NCI-H187 treated with DMSO at 0.1 percent for 48 hours (cell line): Measurements from ENCODE around the gene NOCT.
"Not testable (repeated sequence)": the region's sequence is repeated elsewhere in the genome, so short reads cannot be mapped to it uniquely, and the experiment has no call there.

Experiments
- DNase-seq: peaks from one replicate; lab custom pipeline; 2025; lab: John Stamatoyannopoulos, UW

The NOCT gene

DNA sequence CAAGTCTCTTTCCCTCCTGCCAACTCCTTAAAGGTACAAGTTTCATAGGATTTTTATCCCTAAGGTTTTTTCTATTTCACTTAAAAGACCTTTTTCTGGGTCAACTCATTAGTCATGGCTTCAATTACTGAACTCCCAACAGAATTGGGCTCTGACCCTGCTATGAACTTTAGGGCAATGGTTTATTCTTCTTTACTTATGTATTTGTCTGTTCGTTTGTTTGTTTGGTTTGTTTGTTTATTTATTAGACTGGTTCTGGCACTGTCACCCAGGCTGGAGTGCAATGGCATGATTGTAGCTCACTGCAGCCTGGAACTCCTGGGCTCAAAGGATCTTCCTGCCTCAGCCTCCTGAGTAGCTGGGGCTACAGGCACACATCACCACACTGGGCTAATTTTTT lies 5.9 kb upstream of the NOCT start:
- DNase-seq, result no peak

GRCh38 chr4:139011225-139011950 lies 4.2 kb upstream of the NOCT start:
- DNase-seq, result no peak

DNA sequence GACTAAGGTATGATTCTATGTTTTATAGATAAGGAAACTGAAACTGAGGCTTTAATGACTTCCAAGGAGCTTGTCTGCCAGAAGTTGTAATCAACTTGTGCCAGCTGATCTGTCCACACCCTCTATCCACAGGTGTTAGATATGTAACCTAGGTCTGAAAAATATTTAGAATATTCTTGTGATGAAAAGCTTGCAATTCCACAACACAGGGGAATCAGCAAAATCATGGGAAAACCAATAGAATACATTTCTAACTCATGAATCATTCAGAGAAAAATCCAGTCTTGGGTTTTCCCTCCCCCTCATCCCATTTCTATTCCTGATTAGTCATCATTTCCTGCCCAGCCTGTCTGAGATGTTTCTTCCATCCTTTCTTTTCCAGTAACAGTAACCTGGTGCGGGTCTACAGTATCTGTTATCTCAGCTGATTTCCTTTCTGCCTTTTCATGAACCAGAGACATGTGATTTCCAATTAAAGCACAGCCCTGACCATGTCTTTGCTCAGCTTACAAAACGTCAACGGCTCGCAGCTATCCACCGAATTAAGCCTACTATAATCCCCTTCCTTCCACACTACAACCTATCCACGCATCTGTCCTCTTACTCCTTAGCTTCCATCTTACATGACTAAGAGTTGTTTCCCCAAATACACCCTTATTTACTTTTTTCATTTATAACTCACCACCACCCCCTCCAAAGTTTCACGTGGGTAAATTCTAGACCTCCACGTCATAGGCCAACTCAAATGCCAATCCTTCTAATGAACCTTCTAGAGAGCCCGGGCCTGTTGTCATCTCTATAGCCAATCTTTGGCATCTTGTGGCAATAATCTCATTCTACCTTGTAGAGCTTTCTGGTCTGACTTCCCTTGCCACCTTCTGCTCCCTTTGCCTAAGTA lies 961 bp upstream of the NOCT start:
- no peak for DNase-seq

- no peak for DNase-seq
These were observed 429 bp downstream of the NOCT start for GRCh38 chr4:139015948-139016471.

GRCh38 chr4:139017861-139018260 lies 2.3 kb downstream of the NOCT start:
- DNase-seq, result no peak

GRCh38 chr4:139018501-139018900 lies 2.9 kb downstream of the NOCT start:
- no peak for DNase-seq

- DNase-seq, result no peak
These were observed 3.6 kb downstream of the NOCT start for GRCh38 chr4:139018971-139019758.

DNA sequence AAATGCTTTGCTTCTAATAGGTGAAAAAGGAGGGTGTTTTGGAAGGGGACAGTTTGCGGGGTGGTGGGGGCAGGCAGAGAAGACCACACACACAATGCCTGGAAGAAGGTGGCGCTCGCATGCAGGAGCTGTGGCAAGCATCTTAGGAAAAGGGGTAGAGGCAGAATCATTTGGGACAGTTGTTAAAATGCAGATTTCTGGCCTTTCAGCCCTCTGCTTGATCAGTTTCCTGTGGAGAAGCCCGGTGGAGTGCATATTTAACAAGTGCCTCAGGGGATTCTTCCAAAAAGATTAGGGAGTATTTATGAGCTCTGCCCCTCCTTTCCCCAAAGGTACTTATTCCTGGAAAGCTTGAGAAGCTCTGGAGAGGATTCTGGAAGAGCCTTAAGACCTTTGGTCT lies 4.8 kb downstream of the NOCT start:
- DNase-seq, result no peak

- not testable (repeated sequence) for DNase-seq
These were observed 5.5 kb downstream of the NOCT start for GRCh38 chr4:139021071-139021470.

DNA sequence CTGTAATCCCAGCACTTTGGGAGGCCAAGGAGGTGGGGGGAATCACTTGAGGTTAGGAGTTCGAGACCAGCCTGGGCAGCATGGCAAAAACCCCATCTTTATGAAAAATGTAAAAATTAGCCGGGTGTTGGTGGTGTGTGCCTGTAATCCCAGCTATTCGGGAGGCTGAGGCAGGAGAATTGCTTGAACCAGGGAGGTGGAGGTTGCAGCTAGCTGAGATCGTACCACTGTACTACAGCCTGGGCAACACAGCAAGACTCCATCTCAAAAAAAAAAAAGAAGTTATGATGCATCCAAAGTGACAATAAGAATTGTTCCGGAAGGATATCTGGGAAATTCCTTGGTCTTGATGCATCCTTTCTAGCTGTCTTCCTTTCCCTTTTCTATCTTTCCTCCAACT lies 7.3 kb downstream of the NOCT start:
- no peak for DNase-seq

- DNase-seq, result no peak
These were observed 9.1 kb downstream of the NOCT start for GRCh38 chr4:139024686-139025085.

DNA sequence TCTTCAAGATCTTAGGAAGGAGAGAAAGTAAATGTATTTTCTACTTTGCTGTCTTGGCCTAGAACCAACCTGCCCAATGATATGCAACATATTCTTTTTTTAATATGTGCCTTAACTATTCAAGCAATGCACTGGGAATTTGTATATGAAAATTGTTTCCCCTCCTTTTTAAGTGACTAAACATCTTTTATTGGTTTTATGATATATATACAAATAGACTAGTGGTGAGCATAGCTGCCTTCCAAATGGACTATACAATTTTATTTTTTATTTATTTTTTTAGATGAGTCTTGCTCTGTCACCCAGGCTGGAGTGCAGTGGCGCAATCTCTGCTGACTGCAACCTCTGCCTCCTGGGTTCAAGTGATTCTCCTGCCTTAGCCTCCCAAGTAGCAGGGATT lies 10.3 kb downstream of the NOCT start:
- DNase-seq, result no peak

- no peak for DNase-seq
These were observed 12.2 kb downstream of the NOCT start for GRCh38 chr4:139027776-139028175.

DNA sequence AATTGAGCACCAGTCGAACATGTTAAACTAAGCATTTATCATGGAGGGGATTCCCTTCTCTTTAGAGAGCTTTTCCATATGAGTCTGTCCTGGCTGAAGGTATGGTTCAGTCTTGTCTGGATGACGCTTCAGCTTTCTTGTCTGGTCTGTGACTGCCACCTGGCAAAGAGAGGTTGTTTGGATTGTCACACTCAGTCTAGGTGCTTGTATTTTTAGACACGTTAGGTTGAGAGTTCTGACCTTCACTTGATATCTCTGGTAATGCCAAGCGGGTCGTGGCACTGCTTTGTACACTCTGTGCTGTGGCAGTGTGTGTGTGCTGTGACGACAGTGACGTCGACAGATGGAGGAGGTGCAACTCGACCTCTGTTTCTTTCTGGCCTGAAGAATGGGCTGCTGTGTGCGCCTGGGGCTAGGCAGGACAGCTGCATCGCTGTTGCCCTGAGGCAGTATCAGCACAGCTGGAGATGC lies 12.6 kb downstream of the NOCT start:
- DNase-seq, result no peak

DNA sequence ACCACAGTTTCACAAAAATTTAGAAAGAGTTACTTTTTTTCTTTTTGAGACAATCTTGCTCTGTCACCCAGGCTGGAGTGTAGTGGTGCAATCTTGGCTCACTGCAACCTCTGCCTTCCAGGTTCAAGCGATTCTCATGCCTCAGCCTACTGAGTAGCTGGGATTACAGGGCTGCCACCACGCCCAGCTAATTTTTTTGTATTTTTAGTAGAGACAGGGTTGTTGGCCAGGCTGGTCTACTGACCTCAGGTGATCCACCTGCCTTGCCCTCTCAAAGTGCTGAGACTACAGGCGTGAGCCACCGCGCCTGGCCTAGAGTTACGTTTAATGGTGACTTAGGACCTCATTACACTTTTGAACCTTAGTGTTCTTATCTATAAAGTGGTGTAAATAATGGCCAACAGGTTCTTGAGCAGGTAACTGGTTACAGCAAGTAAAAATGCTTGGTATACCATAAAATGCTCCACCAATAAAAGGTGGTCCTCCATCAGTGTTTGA lies 14.3 kb downstream of the NOCT start:
- not testable (repeated sequence) for DNase-seq

GRCh38 chr4:139030614-139031235 lies 15.1 kb downstream of the NOCT start:
- no peak for DNase-seq

GRCh38 chr4:139035650-139036049 lies 20.1 kb downstream of the NOCT start:
- DNase-seq, result no peak

- DNase-seq, result no peak
These were observed 21.3 kb downstream of the NOCT start for GRCh38 chr4:139036885-139037284.

DNA sequence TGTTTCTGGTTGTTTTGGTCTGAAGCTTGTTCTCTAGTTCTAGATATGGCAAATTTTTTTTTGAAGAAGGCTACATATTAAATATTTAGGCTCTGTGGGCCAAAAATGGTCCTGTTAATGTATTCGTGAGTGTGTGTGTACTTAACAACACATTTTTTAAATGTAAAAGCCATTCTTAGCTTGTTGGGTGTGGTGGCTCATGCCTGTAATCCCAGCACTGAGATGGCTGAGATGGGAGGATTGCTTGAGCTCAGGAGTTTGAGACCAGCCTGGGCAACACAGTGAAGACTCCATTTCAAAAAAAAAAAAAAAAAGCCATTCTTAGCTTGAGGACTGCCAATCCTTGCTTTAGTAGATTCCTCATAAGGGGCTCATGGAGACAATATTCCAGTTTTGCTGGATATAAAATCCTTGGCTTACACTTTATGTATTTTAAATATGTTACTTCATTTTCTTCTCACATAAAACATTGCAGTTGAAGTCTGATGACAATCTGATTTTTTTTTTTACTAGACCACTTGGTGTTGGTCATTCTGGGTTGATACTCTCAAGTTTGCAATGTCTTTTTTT lies 23.4 kb downstream of the NOCT start:
- DNase-seq, result no peak

- DNase-seq, result no peak
These were observed 27.4 kb downstream of the NOCT start for GRCh38 chr4:139042981-139043460.

- no peak for DNase-seq
These were observed 28.7 kb downstream of the NOCT start for GRCh38 chr4:139044291-139044690.
